DMS53 treated with DMSO at 0.1 percent for 48 hours (cell line): ENCODE results near the gene EXOSC7.
"Not testable (repeated sequence)": the region's sequence is repeated elsewhere in the genome, so short reads cannot be mapped to it uniquely, and the experiment has no call there.

Experiments
- DNase-seq: peaks from one replicate; lab custom pipeline; 2025; ENCODE audit not compliant: unreplicated experiment; lab: John Stamatoyannopoulos, UW

EXOSC7 gene

DNA sequence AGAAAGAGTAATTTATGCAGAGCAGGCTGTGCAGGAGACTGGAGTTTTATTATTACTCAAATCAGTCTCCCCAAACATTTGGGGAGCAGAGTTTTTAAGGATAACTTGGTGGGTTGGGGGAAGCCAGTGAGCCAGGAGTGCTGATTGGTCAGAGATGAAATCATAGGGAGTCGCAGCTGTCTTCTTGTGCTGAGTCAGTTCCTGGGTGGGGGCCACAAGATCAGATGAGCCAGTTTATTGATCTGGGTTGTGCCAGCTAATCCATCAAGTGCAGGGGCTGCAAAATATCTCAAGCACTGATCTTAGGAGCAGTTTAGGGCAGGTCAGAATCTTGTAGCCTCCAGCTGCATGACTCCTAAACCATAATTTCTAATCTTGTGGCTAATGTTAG is 77.8 kb downstream of the EXOSC7 start:
- not testable (repeated sequence) for DNase-seq

DNA sequence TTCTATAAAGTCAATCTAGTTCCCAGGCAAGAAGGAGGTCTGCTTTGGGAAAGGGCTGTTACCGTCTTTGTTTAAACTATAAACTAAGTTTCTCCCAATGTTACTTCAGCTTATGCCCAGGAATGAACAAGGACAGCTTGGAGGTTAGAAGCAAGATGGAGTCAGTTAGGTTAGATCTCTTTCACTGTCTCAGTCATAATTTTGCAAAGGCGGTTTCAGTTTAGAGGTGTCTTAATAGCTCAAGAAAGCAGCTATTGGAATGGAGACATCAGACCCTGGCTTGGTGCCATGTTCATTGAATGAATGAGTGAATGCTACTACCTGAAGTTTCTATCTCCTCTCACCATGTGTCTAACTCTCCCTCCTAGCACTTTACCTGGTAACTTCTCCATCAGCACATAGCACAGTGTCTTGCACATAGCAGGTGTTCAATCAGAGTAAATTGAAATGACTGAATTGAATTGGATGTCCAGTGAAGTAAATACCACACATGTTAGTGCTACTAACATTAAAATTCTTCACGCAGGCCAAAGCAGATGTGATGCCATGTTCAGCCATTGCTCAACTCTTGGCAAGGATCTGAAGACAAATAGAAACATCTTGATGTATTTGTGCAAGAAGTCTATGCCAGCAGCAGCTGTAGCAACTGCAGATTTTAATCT is 78.3 kb downstream of the EXOSC7 start:
- DNase-seq, result no peak

DNA sequence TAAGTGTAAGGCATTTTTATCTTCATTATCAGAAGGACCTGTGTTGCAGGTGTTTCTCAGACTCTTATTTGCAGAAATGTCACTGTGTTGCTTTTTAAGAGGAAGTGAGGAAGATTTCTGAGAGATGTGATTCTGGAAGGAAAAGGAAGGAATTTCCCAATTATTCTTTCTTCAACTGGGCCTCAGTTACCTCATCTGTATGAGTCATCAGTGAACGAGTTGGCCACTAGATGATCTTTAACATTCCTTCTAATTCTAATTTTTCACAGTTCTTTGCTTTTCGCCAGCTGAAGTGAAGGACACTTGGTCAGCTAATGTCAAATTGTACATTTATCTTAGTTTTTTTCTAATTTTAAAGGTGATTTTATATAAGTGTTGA is 79.0 kb downstream of the EXOSC7 start:
- DNase-seq, result no peak

DNA sequence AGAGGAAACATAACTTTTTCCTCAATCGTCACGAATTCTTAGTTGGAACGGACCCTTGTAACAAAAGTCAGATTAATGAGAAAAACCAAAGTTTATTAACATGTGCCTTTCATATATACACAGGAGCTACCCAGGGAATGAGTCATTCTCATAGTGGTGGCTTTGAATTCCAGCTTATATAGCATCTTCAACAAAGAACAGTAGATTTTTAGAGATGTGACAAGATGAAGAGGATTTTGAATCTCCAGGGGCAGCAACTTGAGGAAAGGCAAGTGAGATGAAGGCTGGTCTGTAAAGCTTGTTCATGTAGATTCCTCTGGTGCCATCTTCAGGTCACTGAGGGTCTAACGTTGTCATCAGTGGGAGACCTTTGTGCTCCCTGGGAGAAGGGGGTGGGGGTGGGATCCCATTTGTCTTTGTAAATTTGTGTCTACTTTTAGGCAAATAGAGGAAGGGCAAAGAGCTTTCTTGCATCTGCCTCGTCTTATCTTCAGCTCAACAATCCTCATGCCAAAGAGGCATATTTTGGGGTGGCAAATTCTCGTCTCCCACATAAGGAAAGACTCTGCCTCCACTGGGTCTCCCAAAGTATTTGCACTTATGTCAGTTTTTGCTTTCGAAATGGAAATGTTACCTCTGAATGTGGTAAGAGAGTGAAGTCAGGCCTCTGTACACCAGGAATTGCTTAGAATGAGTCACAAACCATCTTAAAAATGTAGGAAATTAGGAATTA is 79.5 kb downstream of the EXOSC7 start:
- DNase-seq, result no peak

GRCh38 chr3:45056608-45057301 is 80.7 kb downstream of the EXOSC7 start:
- no peak for DNase-seq

DNA sequence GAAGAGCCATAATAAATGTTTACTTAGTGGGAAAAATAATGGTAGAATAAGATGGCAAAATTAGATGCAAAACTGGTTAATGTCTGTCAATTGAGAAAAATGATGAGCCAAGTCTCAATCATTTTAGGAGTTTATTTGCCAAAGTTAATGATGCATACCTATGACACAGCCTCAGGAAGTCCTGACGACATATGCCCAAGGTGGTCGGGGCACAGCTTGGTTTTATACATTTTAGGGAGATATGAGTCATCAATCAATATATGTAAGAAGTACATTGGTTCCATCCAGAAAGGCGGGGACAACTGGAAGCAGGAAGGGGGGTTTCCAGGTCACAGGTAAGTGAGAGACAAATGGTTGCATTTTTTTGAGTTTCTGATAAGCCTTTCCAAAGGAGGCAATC is 81.5 kb downstream of the EXOSC7 start:
- DNase-seq, result no peak

GRCh38 chr3:45059132-45059531 is 83.1 kb downstream of the EXOSC7 start:
- DNase-seq, result no peak

DNA sequence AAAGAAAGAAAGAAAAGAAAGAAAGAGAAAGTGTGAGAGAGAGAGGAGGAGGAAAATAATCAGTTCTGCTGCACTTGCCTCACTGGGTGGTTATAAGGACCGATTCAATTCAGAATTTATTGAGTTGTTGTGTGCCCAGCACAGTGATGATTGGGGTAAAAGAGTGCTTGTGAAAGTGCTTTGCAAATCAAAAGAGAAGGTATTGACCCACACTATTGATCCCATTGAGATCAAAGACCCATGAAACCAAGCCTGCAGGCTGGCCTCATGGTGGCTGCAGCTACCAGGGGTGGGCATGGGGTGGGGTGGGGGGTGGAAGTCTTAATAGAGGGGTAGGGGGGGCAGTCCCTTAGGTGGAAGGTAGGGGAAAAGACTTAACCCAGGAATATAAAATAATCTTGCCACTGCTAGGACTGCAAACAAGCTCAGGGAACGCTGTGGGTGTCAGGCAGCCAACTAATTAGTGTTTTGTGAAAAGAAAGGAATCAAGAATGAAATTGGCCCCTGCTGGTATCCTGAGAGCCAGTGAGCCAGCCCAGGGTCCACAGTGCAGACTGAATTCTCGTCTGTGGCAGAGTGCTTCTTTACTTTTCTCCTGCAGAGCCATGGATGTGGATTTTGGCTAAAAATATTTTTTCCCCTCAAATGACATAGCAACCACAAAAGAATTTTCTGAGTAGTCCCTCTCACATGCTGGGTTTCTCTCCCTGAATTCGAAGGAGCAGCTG is 84.3 kb downstream of the EXOSC7 start:
- no peak for DNase-seq
